Activated CD8-positive, alpha-beta memory T cell treated with anti-CD3 and anti-CD28 coated beads, Interleukin-2, amount 10 ng/mL, durations not matched to agents 7 days and 5 days (primary cell): ENCODE measurements around the gene CDKL5. TPM values are rescaled to one million over a fixed set of nuclear protein-coding genes. Genes with fewer than 3 reads are reported as not detected.

Source experiments
- ATAC-seq: fragments of 150-1000 bp; cut with Tn5 transposase; one replicate; pipeline ENCODE4 v1.10.0; 2021; ENCODE audit warnings: moderate library complexity
- CTCF ChIA-PET: fragments of 350-600 bp; sonication (Branson Sonifier 250); formaldehyde crosslinking; loops from one replicate; lab custom pipeline; 2021; ENCODE audit warnings: antibody characterized with exemption; lab: Charles Lee
- DNase-seq: peaks from one replicate; pipeline ENCODE4 v3.0.0-alpha.2; 2020
- H3K27ac Mint-ChIP-seq: one replicate; pipeline ENCODE4 v1.8.0; 2021; ENCODE audit warnings: mild to moderate bottlenecking, mixed read lengths
- H3K27me3 Mint-ChIP-seq: one replicate; pipeline ENCODE4 v1.8.0; 2021; ENCODE audit warnings: mixed read lengths
- H3K36me3 Mint-ChIP-seq: one replicate; pipeline ENCODE4 v1.8.0; 2021; ENCODE audit warnings: mild to moderate bottlenecking, mixed read lengths
- H3K4me1 Mint-ChIP-seq: one replicate; pipeline ENCODE4 v1.8.0; 2021; ENCODE audit warnings: mixed read lengths
- H3K4me3 Mint-ChIP-seq: one replicate; pipeline ENCODE4 v1.8.0; 2021; ENCODE audit warnings: mild to moderate bottlenecking, moderate library complexity, mixed read lengths
- H3K9me3 Mint-ChIP-seq: one replicate; pipeline ENCODE4 v1.8.0; 2022; ENCODE audit warnings: low read depth, mixed read lengths
- total RNA-seq, 2 experiments: library from RNA; stranded (reverse); gene quantifications; one replicate each; pipeline ENCODE4 v1.2.3, GENCODE V29; 2021

CDKL5 gene
- total RNA-seq, 2 experiments from 2014 or later, result 1.1 to 1.3 TPM

DNA sequence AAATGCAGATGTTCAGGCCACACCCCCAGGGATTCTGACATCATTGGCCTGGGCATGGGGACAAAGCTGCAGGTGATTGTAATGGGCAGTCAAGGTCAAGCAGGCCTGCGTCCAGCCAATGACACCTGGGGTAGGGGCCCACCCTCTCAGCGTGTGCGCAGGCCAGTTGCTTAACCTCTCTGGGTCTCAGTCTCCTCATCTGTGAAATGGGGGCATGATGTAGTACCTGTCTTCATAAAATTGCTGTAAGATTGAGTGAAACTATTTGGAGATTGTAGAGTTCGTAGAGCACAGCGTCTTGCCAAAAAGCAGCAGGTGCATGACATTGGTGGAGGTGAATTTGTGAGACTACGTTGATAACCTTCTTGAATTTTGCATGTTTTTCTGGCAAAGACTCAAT, 225.3 kb downstream of the CDKL5 start:
- Mint-ChIP-seq H3K36me3 (no peaks in the 10 kb centered on the region), H3K4me1 (no peaks in the 10 kb centered on the region), H3K27ac (no peak overlapping the region), H3K4me3 (no peak overlapping the region), H3K27me3 (no peaks in the 10 kb centered on the region), H3K9me3 (no peaks in the 10 kb centered on the region)
- no peak for DNase-seq
- CTCF ChIA-PET, result no interaction called here
- ATAC-seq, result no peak

DNA sequence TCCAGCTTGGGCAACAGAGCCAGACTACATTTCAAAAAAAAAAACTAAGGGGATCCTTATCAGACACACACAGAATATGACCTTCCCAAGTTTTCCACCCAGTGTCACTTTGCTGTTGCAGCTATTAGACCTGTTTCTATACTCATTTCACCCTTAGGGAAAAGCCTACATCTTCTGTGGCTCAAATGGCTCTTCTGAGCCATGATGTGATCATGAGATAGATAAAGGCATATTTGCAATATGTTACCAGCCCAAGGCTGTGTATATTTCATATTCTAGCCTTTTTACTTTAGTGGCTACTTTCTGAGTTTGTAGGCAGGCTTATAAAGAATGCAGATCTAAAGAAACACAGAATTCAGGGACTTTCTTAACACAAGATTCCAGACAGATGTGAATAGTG, 227.2 kb downstream of the CDKL5 start:
- no peak overlapping the region for H3K27ac Mint-ChIP-seq

DNA sequence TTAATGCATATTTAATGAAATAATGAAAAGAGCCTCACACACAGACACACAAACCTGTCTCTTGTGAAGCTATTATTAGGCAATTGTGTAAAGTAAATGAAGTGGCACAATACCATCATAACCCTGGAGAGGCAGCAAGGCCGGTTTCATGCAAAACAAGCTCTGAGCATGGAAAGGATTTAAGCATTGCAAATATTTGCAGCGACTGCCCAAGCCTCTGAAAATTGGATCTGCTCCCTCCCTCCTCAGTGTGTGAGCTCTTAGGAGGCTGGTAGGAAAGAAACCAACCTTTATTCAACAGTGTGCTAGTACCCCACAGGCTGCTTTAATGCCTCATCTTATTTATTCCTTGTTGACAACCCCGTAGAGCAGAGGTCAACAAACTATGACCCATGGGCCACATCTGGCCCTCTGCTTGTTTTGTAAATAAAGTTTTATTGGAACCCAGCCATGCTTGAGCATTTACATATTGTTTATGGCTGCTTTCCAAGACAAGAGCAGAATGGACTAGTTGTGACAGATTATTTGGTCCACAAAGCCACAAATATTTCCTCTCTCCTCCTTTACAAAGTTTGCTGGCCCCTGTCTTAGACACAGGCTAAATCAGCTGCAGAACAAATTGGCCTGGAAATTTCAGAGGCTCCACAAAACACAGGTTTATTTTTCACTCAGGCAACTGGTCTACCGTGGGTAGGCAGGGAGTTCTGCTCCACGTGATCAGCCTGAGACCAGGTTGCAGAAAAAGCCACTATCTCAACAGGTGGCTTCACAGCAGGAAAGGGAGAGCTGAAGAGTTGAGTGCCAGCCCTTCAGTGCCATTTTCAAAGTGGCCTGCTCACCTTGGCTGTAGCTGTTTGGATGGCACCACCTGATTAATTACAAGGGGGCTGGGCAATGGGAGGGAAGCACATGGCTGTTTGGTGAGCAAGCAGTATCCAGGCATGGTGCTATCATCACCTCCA, 229.7 kb downstream of the CDKL5 start:
- Mint-ChIP-seq H3K4me1 (no peaks in the 10 kb centered on the region), H3K9me3 (no peaks in the 10 kb centered on the region), H3K4me3 (no peak overlapping the region), H3K27ac (no peak overlapping the region), H3K27me3 (no peaks in the 10 kb centered on the region), H3K36me3 (no peaks in the 10 kb centered on the region)
- DNase-seq (no peak), ATAC-seq (no peak)
- CTCF ChIA-PET, result no interaction called here

More for the DNA sequence above, 227.2 kb downstream of the CDKL5 start:
- DNase-seq, result no peak
- Mint-ChIP-seq H3K36me3 (no peaks in the 10 kb centered on the region), H3K27me3 (no peaks in the 10 kb centered on the region), H3K9me3 (no peaks in the 10 kb centered on the region), H3K4me3 (no peak overlapping the region), H3K4me1 (no peaks in the 10 kb centered on the region)
- CTCF ChIA-PET, result no interaction called here
- ATAC-seq, result no peak

DNA sequence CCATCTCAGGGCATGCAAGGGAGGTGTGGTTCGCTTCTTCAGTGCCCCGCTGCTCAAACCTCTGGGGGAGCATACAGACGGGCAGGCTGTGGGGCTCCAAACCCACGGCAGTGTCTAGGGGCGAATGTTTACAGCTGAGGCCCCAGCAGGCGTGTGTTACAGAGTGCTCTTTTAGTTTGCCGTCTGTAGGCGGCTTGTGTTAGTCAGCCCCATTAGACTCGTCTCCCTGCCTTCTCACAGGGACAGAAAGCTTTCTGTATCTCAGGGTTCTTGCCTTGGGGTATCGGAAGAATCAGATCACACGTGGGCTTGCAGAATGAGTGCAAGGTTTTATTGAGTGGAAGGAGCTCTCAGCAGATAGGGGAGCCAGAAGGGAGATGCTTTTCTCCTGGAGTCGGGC, 235.9 kb downstream of the CDKL5 start:
- CTCF ChIA-PET, result no interaction called here
- Mint-ChIP-seq H3K36me3 (no peaks in the 10 kb centered on the region), H3K27ac (no peak overlapping the region), H3K9me3 (peaks cover 2% of the 10 kb centered on the region), H3K27me3 (no peaks in the 10 kb centered on the region), H3K4me3 (no peak overlapping the region), H3K4me1 (no peaks in the 10 kb centered on the region)
- DNase-seq (no peak), ATAC-seq (no peak)

DNA sequence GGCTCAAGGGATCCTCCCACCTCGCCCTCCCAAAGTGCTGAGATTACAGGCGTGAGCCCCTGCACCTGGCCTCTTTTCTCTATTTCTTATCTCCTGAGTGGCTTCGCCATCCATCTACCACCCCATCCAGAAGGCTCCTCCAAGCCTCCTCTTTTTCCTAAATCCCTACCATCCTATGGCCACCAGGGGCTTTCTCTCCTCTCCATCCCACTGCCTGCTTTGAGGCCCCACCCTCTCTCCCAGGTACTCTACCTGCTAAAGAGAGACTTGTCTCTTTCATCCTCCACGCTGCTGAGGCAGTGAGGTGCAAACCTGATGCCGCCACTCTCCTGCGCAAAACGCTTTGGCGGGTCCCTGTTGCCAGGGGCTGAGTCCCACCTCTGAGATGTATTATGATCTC, 239.5 kb downstream of the CDKL5 start:
- Mint-ChIP-seq H3K27ac (no peak overlapping the region), H3K36me3 (no peaks in the 10 kb centered on the region), H3K9me3 (peaks cover 2% of the 10 kb centered on the region), H3K4me1 (peaks cover 3% of the 10 kb centered on the region), H3K27me3 (no peaks in the 10 kb centered on the region), H3K4me3 (no peak overlapping the region)
- CTCF ChIA-PET, result interaction anchor here (0.6 kb wide), 1 partner anchor 234 kb away, joined by 3 read pairs; no protein-coding TSS in a partner anchor
- ATAC-seq (no peak), DNase-seq (no peak)

DNA sequence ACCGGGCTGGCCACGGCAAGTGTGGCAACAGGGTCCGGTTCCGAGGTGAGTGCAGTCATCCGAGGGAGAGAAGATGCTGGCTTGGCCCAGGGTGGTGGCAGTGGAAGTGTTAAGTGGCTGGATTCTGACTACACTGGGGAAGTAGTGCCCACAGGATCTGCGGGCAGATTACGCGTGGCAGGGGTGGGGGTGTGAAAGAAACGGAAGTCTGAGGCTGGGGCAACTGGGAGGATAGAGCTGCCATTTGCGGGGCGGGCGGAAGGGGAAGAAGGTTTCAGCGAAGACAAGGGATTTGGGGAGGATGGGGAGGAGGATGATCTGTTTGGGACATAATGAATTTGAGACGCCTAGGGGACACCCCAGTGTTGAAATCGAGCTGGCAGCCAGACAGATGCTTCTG, 241.2 kb downstream of the CDKL5 start:
- no peak for ATAC-seq
- Mint-ChIP-seq H3K27me3 (no peaks in the 10 kb centered on the region), H3K9me3 (peaks cover 2% of the 10 kb centered on the region), H3K27ac (no peak overlapping the region), H3K4me1 (peaks cover 3% of the 10 kb centered on the region), H3K4me3 (no peak overlapping the region), H3K36me3 (no peaks in the 10 kb centered on the region)
- DNase-seq, result no peak
- CTCF ChIA-PET, result no interaction called here

DNA sequence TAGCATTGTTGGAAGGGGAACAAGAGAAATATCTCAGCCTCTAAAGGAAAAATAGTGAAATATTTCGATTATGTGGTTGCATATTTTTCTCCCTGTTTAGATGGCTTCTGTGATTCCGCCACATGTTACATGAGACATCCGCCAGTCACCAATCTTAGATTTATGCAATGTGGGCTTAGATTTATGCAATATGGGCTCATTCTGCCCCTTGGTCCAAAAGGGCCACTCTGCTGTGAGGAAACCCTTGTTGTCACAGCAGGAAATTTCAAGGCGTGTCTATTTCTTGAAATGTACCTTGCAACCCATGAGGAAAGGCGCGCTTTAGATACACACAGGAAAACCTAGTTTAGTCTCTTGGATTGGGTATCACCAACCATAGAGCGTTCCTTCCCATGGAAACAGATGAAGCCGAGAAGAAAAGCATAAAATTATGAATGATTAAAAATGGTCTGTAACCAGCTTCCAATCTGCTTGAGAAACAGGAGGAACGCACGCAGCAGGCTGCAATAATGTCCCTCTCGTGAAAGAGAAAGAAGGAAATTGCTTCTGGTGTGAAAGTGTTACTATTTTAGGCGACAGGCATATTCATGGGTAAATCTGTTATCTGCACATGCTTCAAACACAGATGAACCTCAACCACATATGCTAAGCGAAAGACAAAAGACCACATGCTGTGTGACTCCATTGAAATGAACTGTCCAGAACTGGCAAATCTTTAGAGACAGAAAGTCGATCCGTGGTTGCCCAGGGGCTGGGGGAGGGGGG, 242.8 kb downstream of the CDKL5 start:
- peaks cover 3% of the 10 kb centered on the region for H3K4me1 Mint-ChIP-seq
- peaks cover 2% of the 10 kb centered on the region for H3K9me3 Mint-ChIP-seq
- no peaks in the 10 kb centered on the region for H3K36me3 Mint-ChIP-seq
- ATAC-seq, result no peak
- no peak for DNase-seq
- H3K27me3 Mint-ChIP-seq, result no peaks in the 10 kb centered on the region
- CTCF ChIA-PET, result no interaction called here
- no peak overlapping the region for H3K4me3 Mint-ChIP-seq
- no peak overlapping the region for H3K27ac Mint-ChIP-seq

DNA sequence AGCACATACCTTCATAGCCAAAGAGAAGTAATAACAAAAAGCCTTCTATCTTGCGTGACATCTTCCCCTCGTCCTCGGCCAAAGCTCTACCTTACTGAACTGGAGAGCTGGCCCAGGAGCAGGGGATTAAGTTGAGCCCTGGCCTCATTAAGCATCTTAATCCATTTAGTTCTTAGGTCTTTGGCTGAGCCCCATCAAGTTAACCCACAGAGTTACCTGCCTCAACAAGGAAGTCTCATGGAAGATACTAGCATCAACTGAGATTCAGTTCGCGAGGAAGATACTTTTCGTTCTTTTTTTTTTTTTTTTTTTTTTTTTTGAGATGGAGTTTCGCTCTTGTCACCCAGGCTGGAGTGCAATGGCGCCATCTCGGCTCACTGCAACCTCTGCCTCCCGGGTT, 246.6 kb downstream of the CDKL5 start, which contains the start of gene RS1:
RS1 (minus strand) TSS at position 101 of the 400 bp plus-strand sequence; CDS start at position 61, 40 bp downstream.
- Mint-ChIP-seq H3K9me3 (no peaks in the 10 kb centered on the region), H3K36me3 (no peaks in the 10 kb centered on the region), H3K27ac (no peak within 1 kb of the TSS), H3K27me3 (no peaks in the 10 kb centered on the region), H3K4me1 (peaks cover 8% of the 10 kb centered on the region), H3K4me3 (no peak within 1 kb of the TSS)
- DNase-seq, result no peak
- ATAC-seq, result no peak
- CTCF ChIA-PET, result no interaction called here

DNA sequence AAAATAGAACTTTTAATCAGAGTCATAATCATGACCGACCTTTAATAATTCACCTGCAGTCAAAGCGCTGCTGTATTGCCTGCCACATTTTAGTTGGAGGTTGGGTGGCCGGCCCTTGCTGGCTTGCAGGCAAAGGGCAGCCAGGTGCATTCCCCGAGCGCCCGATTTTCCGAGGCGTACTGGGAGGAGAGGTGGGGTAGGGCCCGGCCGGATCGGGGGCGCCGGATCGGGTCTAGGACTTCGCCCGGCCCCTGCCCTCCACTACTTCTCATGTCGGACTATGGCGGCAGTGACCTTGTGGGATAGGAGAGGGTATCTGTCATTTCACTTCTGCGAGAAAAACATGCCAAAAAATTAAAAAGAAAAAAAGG, 249.0 kb downstream of the CDKL5 start:
- Mint-ChIP-seq H3K27me3 (no peaks in the 10 kb centered on the region), H3K4me1 (peaks cover 8% of the 10 kb centered on the region), H3K9me3 (no peaks in the 10 kb centered on the region), H3K27ac (peak overlapping the region; percentile 74), H3K36me3 (no peaks in the 10 kb centered on the region), H3K4me3 (peak overlapping the region; percentile 66)
- DNase-seq, result peak; percentile 43
- CTCF ChIA-PET, result no interaction called here
- ATAC-seq, result peak; percentile 29

DNA sequence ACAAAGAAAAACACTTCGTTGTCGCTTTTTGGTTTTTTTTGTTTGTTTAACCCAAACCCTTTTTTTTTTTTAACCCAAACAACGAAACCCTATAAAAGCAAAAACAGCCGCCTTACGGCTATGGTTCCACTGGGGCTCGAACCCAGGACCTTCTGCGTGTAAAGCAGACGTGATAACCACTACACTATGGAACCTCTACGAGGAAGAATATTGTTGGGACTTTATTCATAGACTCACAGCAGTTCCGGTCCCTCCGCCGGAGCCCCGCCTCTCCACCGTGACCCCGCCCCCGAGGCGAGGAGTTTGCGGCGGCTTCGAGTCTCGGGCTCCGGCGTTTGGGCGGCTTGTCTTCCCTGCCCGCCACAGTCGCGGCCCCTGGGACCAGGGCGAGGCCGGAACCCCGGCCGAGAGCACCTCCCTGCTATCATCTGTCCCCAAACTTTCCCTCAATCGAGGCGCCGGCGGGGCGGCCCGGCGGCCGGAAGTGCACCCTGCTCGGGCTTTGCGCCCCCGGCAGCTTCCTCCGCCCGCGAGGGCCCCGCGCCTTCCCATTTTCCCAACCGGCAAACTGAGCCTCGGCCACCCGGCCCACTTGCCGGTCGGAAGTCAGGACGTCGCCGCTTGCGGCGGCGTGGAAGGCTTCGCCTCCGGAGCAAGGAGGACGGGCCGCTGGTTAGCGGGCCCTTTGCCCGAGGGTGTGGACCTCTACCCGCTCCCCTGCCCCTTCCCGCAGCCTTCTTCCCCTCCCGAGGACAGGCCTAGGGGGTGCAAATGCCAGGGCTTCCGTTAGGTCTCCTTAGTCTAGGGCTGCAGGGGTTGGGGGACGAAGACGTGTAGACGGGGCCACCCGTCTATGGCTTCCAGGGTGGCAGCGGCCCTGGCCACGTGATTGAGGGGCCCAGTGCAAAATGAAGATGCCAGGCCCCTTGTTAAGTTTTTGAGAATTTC, 249.7 kb downstream of the CDKL5 start:
- H3K36me3 Mint-ChIP-seq, result no peaks in the 10 kb centered on the region
- no peaks in the 10 kb centered on the region for H3K27me3 Mint-ChIP-seq
- peak overlapping the region; percentile 74 for H3K27ac Mint-ChIP-seq
- no peaks in the 10 kb centered on the region for H3K9me3 Mint-ChIP-seq
- H3K4me3 Mint-ChIP-seq, result peak overlapping the region; percentile 66
- peak; percentile 89 for ATAC-seq
- CTCF ChIA-PET, result no interaction called here
- peak; percentile 79 for DNase-seq
- peaks cover 8% of the 10 kb centered on the region for H3K4me1 Mint-ChIP-seq

DNA sequence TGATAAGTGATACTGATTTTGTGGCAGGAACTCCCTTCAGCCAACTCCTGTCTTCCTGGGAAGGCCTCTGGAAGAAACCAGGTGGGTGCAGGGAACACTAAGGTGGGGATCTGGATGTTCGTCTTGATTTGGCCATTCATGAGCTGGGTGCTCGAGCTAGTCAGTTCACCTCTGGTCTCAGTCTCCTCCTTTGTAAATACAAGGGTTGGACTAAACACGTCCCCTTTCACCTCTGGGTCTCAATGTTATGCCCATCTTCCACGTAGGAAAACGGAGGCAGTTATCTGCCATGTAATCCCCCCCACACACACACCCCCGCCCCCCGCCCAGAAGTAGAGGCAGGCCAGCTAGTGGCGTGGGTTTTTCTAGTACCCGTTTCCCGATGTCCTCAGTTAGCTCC, 250.6 kb downstream of the CDKL5 start:
- Mint-ChIP-seq H3K4me1 (peaks cover 8% of the 10 kb centered on the region), H3K27ac (no peak overlapping the region), H3K27me3 (no peaks in the 10 kb centered on the region), H3K4me3 (no peak overlapping the region), H3K9me3 (no peaks in the 10 kb centered on the region), H3K36me3 (no peaks in the 10 kb centered on the region)
- DNase-seq (no peak), ATAC-seq (no peak)
- CTCF ChIA-PET, result no interaction called here

DNA sequence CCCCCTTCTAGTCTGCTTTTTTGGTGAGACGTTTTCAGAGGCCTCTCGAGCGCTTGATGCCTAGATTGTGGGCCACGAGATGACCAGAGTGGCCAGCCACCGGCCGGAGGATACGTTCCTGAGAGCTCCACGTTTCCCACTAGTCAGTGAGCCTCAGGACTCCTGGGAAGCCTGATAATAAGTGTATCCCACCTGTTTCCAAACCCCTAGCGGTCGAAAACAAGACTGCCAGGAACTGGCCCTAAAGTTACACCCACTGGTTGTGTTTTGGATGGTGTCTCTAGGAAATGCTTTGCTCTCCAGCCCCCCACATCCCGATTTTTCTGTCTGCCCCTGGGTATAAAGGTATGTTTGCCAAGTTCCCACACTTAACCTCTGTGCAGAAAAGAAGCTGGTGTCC, 251.1 kb downstream of the CDKL5 start:
- DNase-seq (no peak), ATAC-seq (no peak)
- Mint-ChIP-seq H3K4me1 (peaks cover 8% of the 10 kb centered on the region), H3K36me3 (no peaks in the 10 kb centered on the region), H3K9me3 (no peaks in the 10 kb centered on the region), H3K27me3 (no peaks in the 10 kb centered on the region), H3K27ac (no peak overlapping the region), H3K4me3 (no peak overlapping the region)
- CTCF ChIA-PET, result no interaction called here
